K562 (cell line): ENCODE data around the gene SDF4. TPM values are rescaled to one million over a fixed set of nuclear protein-coding genes. Genes with fewer than 3 reads are reported as not detected.
A peak's percentile ranks its signal among the peaks of the same experiment; 100 is the strongest.

ENCODE experiments used
- CBFA2T2 ChIP-seq: fragments of 450-650 bp; conservative IDR thresholded peaks from 2 replicates; pipeline ENCODE4 v1.6.1; 2017; ENCODE audit warnings: mild to moderate bottlenecking
- ERF ChIP-seq: fragments of 450-650 bp; formaldehyde crosslinking; IDR thresholded peaks from 2 replicates; pipeline ENCODE4 v1.4.0; 2020; ENCODE audit warnings: mild to moderate bottlenecking, mixed read lengths
- FOXP1 ChIP-seq: sonication (generic); formaldehyde crosslinking; IDR thresholded peaks from 2 replicates; pipeline ENCODE4 v1.8.0; 2022; ENCODE audit warnings: mild to moderate bottlenecking, missing genetic modification reagents
- GTF2E2 ChIP-seq: fragments of 200-800 bp; sonication (Bioruptor generic); IDR thresholded peaks from 2 replicates; pipeline ENCODE4 v1.6.1; 2016; ENCODE audit warnings: missing genetic modification characterization, missing compliant biosample characterization
- HMG20A ChIP-seq: fragments of 450-650 bp; formaldehyde crosslinking; conservative IDR thresholded peaks from 2 replicates; pipeline ENCODE4 v1.4.0; 2020; ENCODE audit warnings: mild to moderate bottlenecking, mixed read lengths
- KAT7 ChIP-seq: sonication (generic); formaldehyde crosslinking; IDR thresholded peaks from 2 replicates; pipeline ENCODE4 v1.8.0; 2022; ENCODE audit warnings: missing genetic modification reagents, mild to moderate bottlenecking, borderline replicate concordance
- MTA3 ChIP-seq: fragments of 450-650 bp; formaldehyde crosslinking; IDR thresholded peaks from 2 replicates; pipeline ENCODE4 v1.6.1; 2017; ENCODE audit warnings: mild to moderate bottlenecking, borderline replicate concordance
- NFATC3 ChIP-seq: fragments of 450-650 bp; IDR thresholded peaks from 2 replicates; pipeline ENCODE4 v1.6.1; 2017; ENCODE audit warnings: mild to moderate bottlenecking
- PML ChIP-seq: IDR thresholded peaks from 2 replicates; pipeline ENCODE4 v1.6.1; 2012; ENCODE audit warnings: low read length, inconsistent platforms
- RUNX1 ChIP-seq: sonication (generic); IDR thresholded peaks from 2 replicates; pipeline ENCODE4 v1.6.1; 2016; ENCODE audit warnings: antibody characterized with exemption, low read depth
- SNRNP70 ChIP-seq: fragments of 200-400 bp; formaldehyde crosslinking; optimal IDR thresholded peaks from 2 replicates; pipeline ENCODE3; 2017; ENCODE audit warnings: low read depth, low read length
- TAF9B ChIP-seq: fragments of 450-650 bp; IDR thresholded peaks from 2 replicates; pipeline ENCODE4 v1.6.1; 2018; ENCODE audit warnings: mild to moderate bottlenecking; ENCODE audit not compliant: partially characterized antibody
- TEAD4 ChIP-seq, 2 experiments: sonication (generic) in 1 of 2; formaldehyde crosslinking in 1 of 2; IDR thresholded peaks; 2 replicates each; pipeline versions ENCODE4 v1.6.1 to v1.8.0; 2012 to 2022; ENCODE audit warnings: borderline replicate concordance in 1 of 2, inconsistent platforms in 1 of 2, low read length in 1 of 2, mild to moderate bottlenecking in 1 of 2, missing genetic modification reagents in 1 of 2
- ZNF212 ChIP-seq: fragments of 450-650 bp; formaldehyde crosslinking; IDR thresholded peaks from 2 replicates; pipeline ENCODE4 v1.4.0; 2020; ENCODE audit warnings: mild to moderate bottlenecking
- polyA plus RNA-seq, 8 experiments: library from polyadenylated mRNA; depleted of rRNA in 4 of 8; stranded (reverse) in 5 of 8; unstranded in 3 of 8; fragments of >200 nt; fragmentation: Nextera tagmentation in 2 of 8; fragmentation: Illumina TruSeq in 1 of 8; extraction: Ambion mirVana in 2 of 8; extraction: Trizol in 1 of 8; gene quantifications; 2 replicates each; pipeline versions ENCODE4 v1.2.1 to v1.2.3, GENCODE V29; 2011 to 2014; ENCODE audit warnings: inconsistent platforms in 1 of 8, missing spikeins in 1 of 8
- total RNA-seq, 7 experiments: library from RNA; depleted of rRNA in 6 of 7; stranded (reverse); fragments of >200 nt in 6 of 7; fragmentation: Illumina TruSeq in 2 of 7; extraction: Trizol in 2 of 7; gene quantifications; 2 replicates each; pipeline versions ENCODE4 v1.2.1 to v1.2.3, GENCODE V29; 2011 to 2021; ENCODE audit warnings: low replicate concordance in 1 of 7
- TF ChIP-seq, protein P1 (sequence below): sonication (generic); formaldehyde crosslinking; IDR thresholded peaks from 2 replicates; pipeline ENCODE4 v1.8.1; 2023; ENCODE audit warnings: mild to moderate bottlenecking, missing genetic modification reagents, moderate library complexity
- TF ChIP-seq, protein P2 (sequence below), 3 experiments: fragments of 200-800 bp in 1 of 3; fragments of 250-450 bp in 1 of 3; fragments of 450-650 bp in 1 of 3; sonication (Bioruptor Pico) in 1 of 3; sonication (Bioruptor generic) in 1 of 3; formaldehyde crosslinking in 1 of 3; IDR thresholded peaks; 2 replicates each; pipeline versions ENCODE4 v1.6.1 to v1.8.0; 2016 to 2022; ENCODE audit warnings: mild to moderate bottlenecking in 2 of 3, missing genetic modification characterization in 2 of 3, missing compliant biosample characterization in 1 of 3, moderate library complexity in 1 of 3
- TF ChIP-seq, protein P3 (sequence below): fragments of 450-650 bp; IDR thresholded peaks from 2 replicates; pipeline ENCODE4 v1.7.1; 2018; ENCODE audit warnings: mild to moderate bottlenecking, low read depth; ENCODE audit not compliant: partially characterized antibody
- TF ChIP-seq, protein P4 (sequence below): fragments of 200-800 bp; sonication (Bioruptor generic); IDR thresholded peaks from 2 replicates; pipeline ENCODE4 v1.6.1; 2017; ENCODE audit warnings: missing genetic modification characterization, missing compliant biosample characterization

SDF4 gene
- total and polyA plus RNA-seq, 9 of the 15 experiments (the other 6 are each of a cell fraction or from before 2014, with no cell fraction given) = 0.35 to 160 (median 65.2) TPM

DNA sequence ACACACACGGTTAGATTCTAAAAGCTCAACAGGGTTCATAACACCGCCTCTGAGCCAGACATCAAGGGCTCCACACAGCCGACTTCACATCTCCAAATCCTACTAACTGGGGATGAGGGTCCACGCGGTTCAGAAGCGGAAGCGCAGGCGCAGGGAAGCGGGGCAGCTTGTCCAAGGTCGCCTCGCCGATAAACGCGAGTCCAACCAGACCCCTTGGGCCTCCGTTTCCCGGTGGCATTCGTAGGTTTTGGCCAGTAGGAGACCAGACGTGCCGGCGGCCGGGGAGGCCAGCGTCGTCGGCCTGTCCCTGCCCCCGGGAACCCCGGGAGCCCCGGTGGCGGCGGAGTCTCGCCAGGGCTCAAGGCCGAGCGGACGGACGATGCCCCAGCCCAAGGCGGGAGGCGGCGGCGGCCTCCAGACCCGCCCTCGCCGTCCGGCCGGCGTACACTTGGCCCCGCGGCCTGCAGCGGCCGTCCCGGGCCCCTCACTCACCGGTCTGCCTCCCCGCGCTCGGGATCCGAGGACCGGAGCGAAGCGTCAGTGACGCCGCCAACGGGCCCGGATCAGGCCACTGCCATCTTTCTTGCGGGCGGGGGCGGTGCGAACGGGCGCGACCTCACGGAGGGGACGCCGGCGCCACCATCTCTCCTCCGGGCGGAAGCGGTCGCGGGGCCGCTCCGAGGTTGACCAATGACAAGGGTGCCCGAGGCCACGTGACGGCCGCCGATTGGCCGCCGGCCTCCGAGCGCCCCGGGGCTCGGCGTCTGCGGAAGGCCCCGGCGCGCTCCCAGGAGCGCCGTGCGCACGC, at the start of gene SDF4 (continued):
- TF ChIP-seq, protein P1, sequence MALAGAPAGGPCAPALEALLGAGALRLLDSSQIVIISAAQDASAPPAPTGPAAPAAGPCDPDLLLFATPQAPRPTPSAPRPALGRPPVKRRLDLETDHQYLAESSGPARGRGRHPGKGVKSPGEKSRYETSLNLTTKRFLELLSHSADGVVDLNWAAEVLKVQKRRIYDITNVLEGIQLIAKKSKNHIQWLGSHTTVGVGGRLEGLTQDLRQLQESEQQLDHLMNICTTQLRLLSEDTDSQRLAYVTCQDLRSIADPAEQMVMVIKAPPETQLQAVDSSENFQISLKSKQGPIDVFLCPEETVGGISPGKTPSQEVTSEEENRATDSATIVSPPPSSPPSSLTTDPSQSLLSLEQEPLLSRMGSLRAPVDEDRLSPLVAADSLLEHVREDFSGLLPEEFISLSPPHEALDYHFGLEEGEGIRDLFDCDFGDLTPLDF (CRISPR knock-in tag) = peak; percentile 90
- no peak for TF ChIP-seq SNRNP70
- peak; percentile 77; the same call in 1 of the 2 replicates for TF ChIP-seq GTF2E2
- TF ChIP-seq NFATC3 = no peak
- peak; percentile 70 for TF ChIP-seq CBFA2T2
- TF ChIP-seq HMG20A (CRISPR knock-in tag) = no peak
- peak; percentile 79; the same call in 1 of the 2 replicates for TF ChIP-seq RUNX1
- peak; percentile 84 for TF ChIP-seq MTA3
- no peak; the same call in 1 of the 2 replicates for TF ChIP-seq TEAD4 (IDR thresholded peaks at IDR 0.05; ENCODE audit: low read length)
- peak; percentile 46; the same call in 1 of the 2 replicates for TF ChIP-seq TEAD4 (CRISPR knock-in tag; IDR thresholded peaks at IDR 0.05; ENCODE audit: borderline replicate concordance)
- TF ChIP-seq FOXP1 (CRISPR knock-in tag) = peak; percentile 56
- TF ChIP-seq, protein P2, sequence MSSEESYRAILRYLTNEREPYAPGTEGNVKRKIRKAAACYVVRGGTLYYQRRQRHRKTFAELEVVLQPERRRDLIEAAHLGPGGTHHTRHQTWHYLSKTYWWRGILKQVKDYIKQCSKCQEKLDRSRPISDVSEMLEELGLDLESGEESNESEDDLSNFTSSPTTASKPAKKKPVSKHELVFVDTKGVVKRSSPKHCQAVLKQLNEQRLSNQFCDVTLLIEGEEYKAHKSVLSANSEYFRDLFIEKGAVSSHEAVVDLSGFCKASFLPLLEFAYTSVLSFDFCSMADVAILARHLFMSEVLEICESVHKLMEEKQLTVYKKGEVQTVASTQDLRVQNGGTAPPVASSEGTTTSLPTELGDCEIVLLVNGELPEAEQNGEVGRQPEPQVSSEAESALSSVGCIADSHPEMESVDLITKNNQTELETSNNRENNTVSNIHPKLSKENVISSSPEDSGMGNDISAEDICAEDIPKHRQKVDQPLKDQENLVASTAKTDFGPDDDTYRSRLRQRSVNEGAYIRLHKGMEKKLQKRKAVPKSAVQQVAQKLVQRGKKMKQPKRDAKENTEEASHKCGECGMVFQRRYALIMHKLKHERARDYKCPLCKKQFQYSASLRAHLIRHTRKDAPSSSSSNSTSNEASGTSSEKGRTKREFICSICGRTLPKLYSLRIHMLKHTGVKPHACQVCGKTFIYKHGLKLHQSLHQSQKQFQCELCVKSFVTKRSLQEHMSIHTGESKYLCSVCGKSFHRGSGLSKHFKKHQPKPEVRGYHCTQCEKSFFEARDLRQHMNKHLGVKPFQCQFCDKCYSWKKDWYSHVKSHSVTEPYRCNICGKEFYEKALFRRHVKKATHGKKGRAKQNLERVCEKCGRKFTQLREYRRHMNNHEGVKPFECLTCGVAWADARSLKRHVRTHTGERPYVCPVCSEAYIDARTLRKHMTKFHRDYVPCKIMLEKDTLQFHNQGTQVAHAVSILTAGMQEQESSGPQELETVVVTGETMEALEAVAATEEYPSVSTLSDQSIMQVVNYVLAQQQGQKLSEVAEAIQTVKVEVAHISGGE (CRISPR knock-in tag; IDR thresholded peaks at IDR 0.05) = peak in 2 of 3 experiments; percentile 1 to 76; a peak in 3 of 6 replicates
- 0 out of 2 replicates have a peak, but pooled peaks have one; percentile 34 for TF ChIP-seq ZNF212 (CRISPR knock-in tag)
- peak; percentile 48 for TF ChIP-seq PML
- peak; percentile 87 for TF ChIP-seq ERF (CRISPR knock-in tag)
- no peak; the same call in 1 of the 2 replicates for TF ChIP-seq KAT7
- TF ChIP-seq TAF9B = no peak
- TF ChIP-seq, protein P3, sequence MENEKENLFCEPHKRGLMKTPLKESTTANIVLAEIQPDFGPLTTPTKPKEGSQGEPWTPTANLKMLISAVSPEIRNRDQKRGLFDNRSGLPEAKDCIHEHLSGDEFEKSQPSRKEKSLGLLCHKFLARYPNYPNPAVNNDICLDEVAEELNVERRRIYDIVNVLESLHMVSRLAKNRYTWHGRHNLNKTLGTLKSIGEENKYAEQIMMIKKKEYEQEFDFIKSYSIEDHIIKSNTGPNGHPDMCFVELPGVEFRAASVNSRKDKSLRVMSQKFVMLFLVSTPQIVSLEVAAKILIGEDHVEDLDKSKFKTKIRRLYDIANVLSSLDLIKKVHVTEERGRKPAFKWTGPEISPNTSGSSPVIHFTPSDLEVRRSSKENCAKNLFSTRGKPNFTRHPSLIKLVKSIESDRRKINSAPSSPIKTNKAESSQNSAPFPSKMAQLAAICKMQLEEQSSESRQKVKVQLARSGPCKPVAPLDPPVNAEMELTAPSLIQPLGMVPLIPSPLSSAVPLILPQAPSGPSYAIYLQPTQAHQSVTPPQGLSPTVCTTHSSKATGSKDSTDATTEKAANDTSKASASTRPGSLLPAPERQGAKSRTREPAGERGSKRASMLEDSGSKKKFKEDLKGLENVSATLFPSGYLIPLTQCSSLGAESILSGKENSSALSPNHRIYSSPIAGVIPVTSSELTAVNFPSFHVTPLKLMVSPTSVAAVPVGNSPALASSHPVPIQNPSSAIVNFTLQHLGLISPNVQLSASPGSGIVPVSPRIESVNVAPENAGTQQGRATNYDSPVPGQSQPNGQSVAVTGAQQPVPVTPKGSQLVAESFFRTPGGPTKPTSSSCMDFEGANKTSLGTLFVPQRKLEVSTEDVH = peak; percentile 84
- TF ChIP-seq, protein P4, sequence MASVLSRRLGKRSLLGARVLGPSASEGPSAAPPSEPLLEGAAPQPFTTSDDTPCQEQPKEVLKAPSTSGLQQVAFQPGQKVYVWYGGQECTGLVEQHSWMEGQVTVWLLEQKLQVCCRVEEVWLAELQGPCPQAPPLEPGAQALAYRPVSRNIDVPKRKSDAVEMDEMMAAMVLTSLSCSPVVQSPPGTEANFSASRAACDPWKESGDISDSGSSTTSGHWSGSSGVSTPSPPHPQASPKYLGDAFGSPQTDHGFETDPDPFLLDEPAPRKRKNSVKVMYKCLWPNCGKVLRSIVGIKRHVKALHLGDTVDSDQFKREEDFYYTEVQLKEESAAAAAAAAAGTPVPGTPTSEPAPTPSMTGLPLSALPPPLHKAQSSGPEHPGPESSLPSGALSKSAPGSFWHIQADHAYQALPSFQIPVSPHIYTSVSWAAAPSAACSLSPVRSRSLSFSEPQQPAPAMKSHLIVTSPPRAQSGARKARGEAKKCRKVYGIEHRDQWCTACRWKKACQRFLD (CRISPR knock-in tag) = peak; percentile 1; the same call in 1 of the 2 replicates
